Mesenchymal stem cell (in vitro differentiated cells and primary cell): ENCODE data around the gene ME3.

ENCODE experiments used
- DNase-seq: peaks from one replicate; pipeline ENCODE4 v3.0.0-alpha.2; 2013
- H2AFZ ChIP-seq: one replicate; pipeline ENCODE4 v1.6.1; 2013; ENCODE audit warnings: low read depth, mild to moderate bottlenecking, control low read depth, inconsistent platforms, low read length, moderate library complexity
- H2AK5ac ChIP-seq: 2 replicates; pipeline ENCODE4 v1.6.1; 2013; ENCODE audit warnings: low read length, moderate library complexity, mild to moderate bottlenecking, inconsistent platforms; ENCODE audit not compliant: severe bottlenecking
- H2BK120ac ChIP-seq: one replicate; pipeline ENCODE4 v1.6.1; 2013; ENCODE audit warnings: low read depth, mild to moderate bottlenecking, inconsistent platforms, low read length, moderate library complexity
- H2BK12ac ChIP-seq, 2 experiments: one replicate each; pipeline ENCODE4 v1.6.1; 2013; ENCODE audit warnings: inconsistent platforms in 2 of 2, low read length in 2 of 2, mild to moderate bottlenecking in 2 of 2, moderate library complexity in 2 of 2, control low read depth in 1 of 2
- H2BK15ac ChIP-seq: one replicate; pipeline ENCODE4 v1.6.1; 2013; ENCODE audit warnings: mild to moderate bottlenecking, low read depth, inconsistent platforms; ENCODE audit not compliant: poor library complexity, severe bottlenecking
- H2BK5ac ChIP-seq: 2 replicates; pipeline ENCODE4 v1.6.1; 2013; ENCODE audit warnings: low read depth, mild to moderate bottlenecking, low read length, control low read depth, inconsistent platforms; ENCODE audit not compliant: poor library complexity, severe bottlenecking
- H3K14ac ChIP-seq, 2 experiments: one replicate each; pipeline ENCODE4 v1.6.1; 2013; ENCODE audit warnings: inconsistent platforms in 2 of 2, low read length in 2 of 2, control low read depth in 1 of 2, mild to moderate bottlenecking in 1 of 2, moderate library complexity in 1 of 2
- H3K18ac ChIP-seq, 2 experiments: one replicate each; pipeline ENCODE4 v1.6.1; 2013; ENCODE audit warnings: inconsistent platforms in 2 of 2, low read length in 2 of 2, control low read depth in 1 of 2, low read depth in 1 of 2, mild to moderate bottlenecking in 1 of 2
- H3K23ac ChIP-seq, 2 experiments: one replicate each; pipeline ENCODE4 v1.6.1; 2013; ENCODE audit warnings: inconsistent platforms in 2 of 2, low read length in 2 of 2, mild to moderate bottlenecking in 2 of 2, moderate library complexity in 2 of 2, control low read depth in 1 of 2
- H3K27ac ChIP-seq: 2 replicates; pipeline ENCODE4 v1.5.1; 2013; ENCODE audit warnings: mild to moderate bottlenecking, moderate library complexity, low read length, control low read depth, inconsistent platforms; ENCODE audit not compliant: poor library complexity, severe bottlenecking
- H3K27me3 ChIP-seq, 2 experiments: 2 replicates each; pipeline versions ENCODE4 v1.6.1 to v1.7.0; 2013; ENCODE audit warnings: low read length in 2 of 2, mild to moderate bottlenecking in 2 of 2, moderate library complexity in 2 of 2, control low read depth in 1 of 2, inconsistent platforms in 1 of 2; ENCODE audit not compliant: control insufficient read depth in 1 of 2, insufficient read depth in 1 of 2
- H3K36me3 ChIP-seq, 2 experiments: 2 replicates each; pipeline versions ENCODE4 v1.6.1 to v1.7.0; 2013; ENCODE audit warnings: low read length in 2 of 2, control low read depth in 1 of 2, inconsistent platforms in 1 of 2, low read depth in 1 of 2, mild to moderate bottlenecking in 1 of 2; ENCODE audit not compliant: insufficient read depth in 2 of 2, control insufficient read depth in 1 of 2
- H3K4ac ChIP-seq, 2 experiments: one replicate each; pipeline ENCODE4 v1.6.1; 2013; ENCODE audit warnings: inconsistent platforms in 2 of 2, low read length in 2 of 2, mild to moderate bottlenecking in 2 of 2, moderate library complexity in 2 of 2, control low read depth in 1 of 2, low read depth in 1 of 2
- H3K4me1 ChIP-seq: 2 replicates; pipeline ENCODE4 v1.6.1; 2013; ENCODE audit warnings: low read depth, low read length, control low read depth; ENCODE audit not compliant: control insufficient read depth, insufficient read depth
- H3K4me2 ChIP-seq: 2 replicates; pipeline ENCODE4 v1.6.1; 2013; ENCODE audit warnings: low read length, mild to moderate bottlenecking, inconsistent platforms; ENCODE audit not compliant: poor library complexity, severe bottlenecking
- H3K4me3 ChIP-seq, 2 experiments: 2 replicates each; pipeline versions ENCODE4 v1.5.1 to v1.7.0; 2013; ENCODE audit warnings: low read length in 2 of 2, mild to moderate bottlenecking in 2 of 2, control low read depth in 1 of 2, low read depth in 1 of 2; ENCODE audit not compliant: insufficient read depth in 1 of 2
- H3K79me1 ChIP-seq: replicated peaks from 2 replicates; pipeline ENCODE4 v1.6.1; 2013; ENCODE audit warnings: mild to moderate bottlenecking, control low read depth, low read length, inconsistent platforms; ENCODE audit not compliant: poor library complexity, severe bottlenecking
- H3K9ac ChIP-seq: 2 replicates; pipeline ENCODE4 v1.7.0; 2013; ENCODE audit warnings: mild to moderate bottlenecking, low read length, moderate library complexity
- H3K9me3 ChIP-seq: 2 replicates; pipeline ENCODE4 v1.7.0; 2013; ENCODE audit warnings: mild to moderate bottlenecking, low read length; ENCODE audit not compliant: control insufficient read depth
- H4K8ac ChIP-seq: one replicate; pipeline ENCODE4 v1.6.1; 2013; ENCODE audit warnings: inconsistent platforms, mild to moderate bottlenecking, low read length, moderate library complexity
- H4K91ac ChIP-seq: one replicate; pipeline ENCODE4 v1.6.1; 2013; ENCODE audit warnings: mild to moderate bottlenecking, low read length, inconsistent platforms
- WGBS: methylation state at CpG from one replicate; pipeline ENCODE4 v1.1.7; 2013; ENCODE audit warnings: mixed read lengths; 5-methylcytosine and 5-hydroxymethylcytosine counted together

Gene ME3

GRCh38 chr11:86489442-86489841 is 183.0 kb downstream of the ME3 start:
- Histone ChIP-seq H2BK15ac (no peak overlapping the region), H2BK5ac (no peak overlapping the region), H3K14ac (no peak overlapping the region), H2AK5ac (peak overlapping the region; percentile 63), H3K4me1 (peaks cover 20% of the 10 kb centered on the region), H3K18ac (peak overlapping the region in 1 of 2 experiments; percentile 5), H4K8ac (no peak overlapping the region), H3K9me3 (no peaks in the 10 kb centered on the region), H3K36me3 (peaks cover 0 to 3% of the 10 kb centered on the region in 2 experiments), H2AFZ (no peak overlapping the region), H3K27me3 (no peaks in the 10 kb centered on the region), H2BK12ac (no peak overlapping the region), H3K27ac (no peak overlapping the region), H3K4ac (no peak overlapping the region), H3K23ac (no peak overlapping the region), H3K4me2 (no peak overlapping the region), H2BK120ac (no peak overlapping the region), H3K9ac (no peak overlapping the region), H3K4me3 (no peak overlapping the region), H4K91ac (no peak overlapping the region), H3K79me1 (peaks cover 4% of the 10 kb centered on the region)
- 100% methylated on average over 3 of the region's 3 CpGs for WGBS
- DNase-seq: no peak

GRCh38 chr11:86488553-86488952 is 183.9 kb downstream of the ME3 start:
- Histone ChIP-seq H3K14ac (no peak overlapping the region), H4K91ac (no peak overlapping the region), H3K4me2 (no peak overlapping the region), H2BK5ac (no peak overlapping the region), H4K8ac (peak overlapping the region; percentile 28), H3K9ac (no peak overlapping the region), H3K36me3 (peaks cover 0 to 3% of the 10 kb centered on the region in 2 experiments), H3K27me3 (no peaks in the 10 kb centered on the region), H2AFZ (no peak overlapping the region), H3K23ac (no peak overlapping the region), H3K4ac (no peak overlapping the region), H2BK12ac (no peak overlapping the region), H3K4me3 (no peak overlapping the region), H3K27ac (no peak overlapping the region), H2BK120ac (no peak overlapping the region), H2AK5ac (peak overlapping the region; percentile 14), H2BK15ac (peak overlapping the region; percentile 13), H3K9me3 (no peaks in the 10 kb centered on the region), H3K4me1 (peaks cover 23% of the 10 kb centered on the region), H3K79me1 (peaks cover 3% of the 10 kb centered on the region), H3K18ac (peak overlapping the region in 1 of 2 experiments; percentile 38)
- DNase-seq: no peak
- 88% methylated on average over 4 of the region's 4 CpGs for WGBS

DNA sequence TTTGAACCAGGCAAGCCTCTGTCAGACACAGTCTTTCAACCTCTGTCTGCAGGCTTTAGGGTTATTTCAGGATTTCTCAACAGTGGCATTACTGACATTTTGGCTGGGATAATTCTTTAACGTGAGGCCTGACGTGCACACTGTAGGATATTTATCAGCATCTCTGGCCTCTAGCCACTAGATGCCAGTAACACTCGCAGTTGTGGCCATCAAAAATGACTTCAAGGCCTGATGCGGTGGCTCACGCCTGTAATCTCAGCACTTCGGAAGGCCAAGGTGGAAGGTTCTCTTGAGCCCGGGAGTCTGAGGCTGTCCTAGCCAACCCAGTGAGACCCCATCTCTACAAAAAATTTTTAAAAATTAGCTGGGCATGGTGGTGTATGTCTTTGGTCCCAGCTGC is 184.7 kb downstream of the ME3 start:
- no peak overlapping the region for H4K8ac ChIP-seq
- H2BK15ac ChIP-seq: no peak overlapping the region
- no peak overlapping the region for H2BK120ac ChIP-seq
- no peak overlapping the region for H3K23ac ChIP-seq
- no peak for DNase-seq
- no peak overlapping the region for H3K27ac ChIP-seq
- no peak overlapping the region for H2BK12ac ChIP-seq
- no peak overlapping the region for H3K14ac ChIP-seq
- H2BK5ac ChIP-seq: no peak overlapping the region
- no peaks in the 10 kb centered on the region for H3K27me3 ChIP-seq
- 95% methylated on average over 7 of the region's 7 CpGs for WGBS
- no peaks in the 10 kb centered on the region for H3K9me3 ChIP-seq
- peaks cover 23% of the 10 kb centered on the region for H3K4me1 ChIP-seq
- no peak overlapping the region for H3K9ac ChIP-seq
- H3K4ac ChIP-seq: no peak overlapping the region
- no peak overlapping the region for H3K4me2 ChIP-seq
- no peak overlapping the region for H3K4me3 ChIP-seq
- H3K36me3 ChIP-seq: no peaks in the 10 kb centered on the region
- no peak overlapping the region for H2AFZ ChIP-seq
- H2AK5ac ChIP-seq: peak overlapping the region; percentile 33
- H3K79me1 ChIP-seq: no peaks in the 10 kb centered on the region
- H3K18ac ChIP-seq: no peak overlapping the region
- no peak overlapping the region for H4K91ac ChIP-seq

GRCh38 chr11:86486261-86487030 is 186.0 kb downstream of the ME3 start:
- H2BK15ac ChIP-seq: no peak overlapping the region
- no peaks in the 10 kb centered on the region for H3K79me1 ChIP-seq
- no peak overlapping the region for H3K4me3 ChIP-seq
- H3K4ac ChIP-seq: peak overlapping the region; percentile 13 to 24
- H2BK5ac ChIP-seq: no peak overlapping the region
- no peak overlapping the region for H3K9ac ChIP-seq
- peak overlapping the region; percentile 17 for H2AK5ac ChIP-seq
- H3K4me2 ChIP-seq: no peak overlapping the region
- H4K91ac ChIP-seq: peak overlapping the region; percentile 80
- H3K23ac ChIP-seq: no peak overlapping the region
- DNase-seq: no peak
- H2BK120ac ChIP-seq: no peak overlapping the region
- H2AFZ ChIP-seq: no peak overlapping the region
- H3K14ac ChIP-seq: peak overlapping the region in 1 of 2 experiments; percentile 30
- 51% methylated on average over 5 of the region's 5 CpGs for WGBS
- H3K27me3 ChIP-seq: no peaks in the 10 kb centered on the region
- H3K36me3 ChIP-seq: no peaks in the 10 kb centered on the region
- H3K18ac ChIP-seq: peak overlapping the region; percentile 67 to 69
- H3K27ac ChIP-seq: peak overlapping the region; percentile 11
- H3K4me1 ChIP-seq: peaks cover 25% of the 10 kb centered on the region
- H3K9me3 ChIP-seq: no peaks in the 10 kb centered on the region
- peak overlapping the region; percentile 82 for H4K8ac ChIP-seq
- peak overlapping the region; percentile 85 to 86 for H2BK12ac ChIP-seq
